ENCODE data around the gene HOXD10. TPM values are rescaled to one million over a fixed set of nuclear protein-coding genes. Genes with fewer than 3 reads are reported as not detected.
A peak's percentile ranks its signal among the peaks of the same experiment; 100 is the strongest.

HOXD10 gene
- total RNA-seq, 2 donors from 2014 or later = not detected

GRCh38 chr2:176165370-176166050, 48.9 kb downstream of the HOXD10 start:
- peak overlapping the region in 1 of 2 donors; percentile 57 for H3K27ac Mint-ChIP-seq
- ATAC-seq = no peak
- H3K9me3 Mint-ChIP-seq = peaks cover 5 to 8% of the 10 kb centered on the region in 2 donors

GRCh38 chr2:176166272-176166671, 49.7 kb downstream of the HOXD10 start:
- DNase-seq (ENCODE audit: low spot score in 2 of 2) = no peak
- H3K36me3 Mint-ChIP-seq = peaks cover 20 to 25% of the 10 kb centered on the region in 2 donors
- peaks cover 5 to 8% of the 10 kb centered on the region in 2 donors for H3K9me3 Mint-ChIP-seq
- no peak for ATAC-seq
- no peak overlapping the region for H3K27ac Mint-ChIP-seq

More at GRCh38 chr2:176165370-176166050, 48.9 kb downstream of the HOXD10 start:
- H3K36me3 Mint-ChIP-seq = peaks cover 25 to 30% of the 10 kb centered on the region in 2 donors
- DNase-seq (ENCODE audit: low spot score in 2 of 2) = no peak

DNA sequence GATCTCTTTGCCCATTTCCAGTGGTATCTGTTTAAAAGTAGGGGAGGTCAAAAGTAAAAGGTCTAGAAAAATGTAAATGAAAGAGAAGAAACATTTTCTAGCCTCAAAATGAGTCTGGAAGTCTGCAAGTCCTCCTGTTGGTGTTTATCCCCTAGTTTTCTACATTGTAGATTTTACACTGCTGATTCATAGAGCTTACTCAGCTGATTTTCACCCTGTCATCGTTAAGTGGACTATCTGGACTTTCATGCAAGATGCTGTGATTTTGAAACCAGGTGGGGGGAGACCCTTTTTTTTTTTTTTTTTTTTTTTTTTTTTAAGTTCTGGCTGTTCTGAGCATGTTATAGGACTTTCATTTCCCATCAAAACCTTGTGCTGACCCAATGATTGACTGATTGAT, 50.8 kb downstream of the HOXD10 start:
- peaks cover 5 to 8% of the 10 kb centered on the region in 2 donors for H3K9me3 Mint-ChIP-seq
- ATAC-seq = no peak
- H3K27ac Mint-ChIP-seq = no peak overlapping the region
- H3K36me3 Mint-ChIP-seq = peaks cover 16 to 19% of the 10 kb centered on the region in 2 donors
- DNase-seq (ENCODE audit: low spot score in 2 of 2) = no peak

- DNase-seq (ENCODE audit: low spot score in 2 of 2) = no peak
- peaks cover 3 to 8% of the 10 kb centered on the region in 2 donors for H3K36me3 Mint-ChIP-seq
- no peak overlapping the region for H3K27ac Mint-ChIP-seq
- no peak for ATAC-seq
- H3K9me3 Mint-ChIP-seq = peaks cover 1 to 2% of the 10 kb centered on the region in 2 donors
Observed at GRCh38 chr2:176169181-176169580, 52.6 kb downstream of the HOXD10 start.

Other genes with a start within 250 kb of the HOXD10 start
- 10 to 100 TPM; 35.7 to 37.2 TPM for gene LNPK, start 114.5 kb upstream of the HOXD10 start, total RNA-seq
- gene EVX2, start 32.8 kb upstream of the HOXD10 start, total RNA-seq = not detected
- gene HOXD13, start 24.1 kb upstream of the HOXD10 start, total RNA-seq = not detected
- not detected for gene HOXD12, start 17.0 kb upstream of the HOXD10 start, total RNA-seq
- not detected for gene HOXD11, start 9.5 kb upstream of the HOXD10 start, total RNA-seq
- not detected for gene HOXD9, start 5.9 kb downstream of the HOXD10 start, total RNA-seq
- not detected for gene HOXD8, start 12.9 kb downstream of the HOXD10 start, total RNA-seq
- gene HOXD4, start 34.8 kb downstream of the HOXD10 start, total RNA-seq = not detected
- gene HOXD3, start 40.5 kb downstream of the HOXD10 start, total RNA-seq = not detected
- not detected for gene HOXD1, start 71.9 kb downstream of the HOXD10 start, total RNA-seq
- gene MTX2, start 152.7 kb downstream of the HOXD10 start, total RNA-seq = 10 to 100 TPM; 24.8 to 28.2 TPM